HEK293 (cell line): ENCODE data around the gene CNOT2.

Experiments used
- CTCF ChIA-PET: fragments of 350-600 bp; formaldehyde crosslinking; extraction: SDS; loops from one replicate; lab custom pipeline; 2021; ENCODE audit warnings: antibody characterized with exemption; lab: Yijun Ruan, JAX
- POLR2A ChIA-PET: fragments of 300-600 bp; formaldehyde crosslinking; extraction: SDS; loops from one replicate; lab custom pipeline; 2020; ENCODE audit warnings: antibody characterized with exemption, inconsistent platforms; lab: Yijun Ruan, JAX
- H3K27ac ChIP-seq: fragments of 200-500 bp; sonication (Bioruptor generic); 2 replicates; pipeline ENCODE4 v1.5.1; 2014; ENCODE audit warnings: low read depth, low read length, control low read depth, inconsistent platforms; ENCODE audit errors: extremely low read depth
- H3K36me3 ChIP-seq, 2 experiments: fragments of 200-500 bp in 1 of 2; sonication (Bioruptor generic) in 1 of 2; 1 replicate in 1 of 2; 2 replicates in 1 of 2; pipeline ENCODE4 v1.5.1; 2014 to 2017; ENCODE audit warnings: inconsistent platforms in 2 of 2, low read length in 2 of 2; ENCODE audit not compliant: control insufficient read depth in 2 of 2, insufficient read depth in 1 of 2
- H3K4me1 ChIP-seq: fragments of 200-500 bp; sonication (Bioruptor generic); 2 replicates; pipeline ENCODE4 v1.5.1; 2014; ENCODE audit warnings: mild to moderate bottlenecking, low read length, inconsistent platforms; ENCODE audit not compliant: control insufficient read depth, insufficient read depth
- H3K4me3 ChIP-seq: 2 replicates; pipeline ENCODE4 v1.5.1; 2011; ENCODE audit warnings: low read depth, mild to moderate bottlenecking, control low read depth, low read length, moderate library complexity
- H3K9me3 ChIP-seq: fragments of 200-500 bp; sonication (Bioruptor generic); 2 replicates; pipeline ENCODE4 v1.5.1; 2014; ENCODE audit warnings: low read depth, low read length, inconsistent platforms; ENCODE audit not compliant: control insufficient read depth, insufficient read depth
- HOXA7 ChIP-seq: sonication (generic); formaldehyde crosslinking; IDR thresholded peaks from 2 replicates; pipeline ENCODE4 v1.8.1; 2022; ENCODE audit warnings: missing genetic modification reagents, borderline replicate concordance
- HOXC10 ChIP-seq: sonication (generic); formaldehyde crosslinking; IDR thresholded peaks from 2 replicates; pipeline ENCODE4 v1.8.1; 2023; ENCODE audit warnings: mild to moderate bottlenecking, missing genetic modification reagents
- KLF7 ChIP-seq: fragments of 450-650 bp; formaldehyde crosslinking; IDR thresholded peaks from 2 replicates; pipeline ENCODE4 v1.5.1; 2016; ENCODE audit warnings: missing biosample characterization, missing genetic modification characterization, borderline replicate concordance
- YY1 ChIP-seq: fragments of 450-650 bp; formaldehyde crosslinking; IDR thresholded peaks from 2 replicates; pipeline ENCODE4 v1.5.1; 2018; ENCODE audit warnings: missing biosample characterization, missing genetic modification characterization
- ZFP37 ChIP-seq: fragments of 450-650 bp; formaldehyde crosslinking; IDR thresholded peaks from 2 replicates; pipeline ENCODE4 v1.5.1; 2016; ENCODE audit warnings: missing biosample characterization, missing genetic modification characterization
- ZNF133 ChIP-seq: fragments of 450-650 bp; formaldehyde crosslinking; IDR thresholded peaks from 2 replicates; pipeline ENCODE4 v1.5.1; 2016; ENCODE audit warnings: missing biosample characterization, missing genetic modification characterization
- ZNF184 ChIP-seq: fragments of 450-650 bp; IDR thresholded peaks from 2 replicates; pipeline ENCODE4 v1.5.1; 2018; ENCODE audit warnings: missing biosample characterization, mild to moderate bottlenecking, missing genetic modification characterization
- ZNF292 ChIP-seq: fragments of 450-650 bp; formaldehyde crosslinking; IDR thresholded peaks from 2 replicates; pipeline ENCODE4 v1.5.1; 2016; ENCODE audit warnings: low read depth, missing biosample characterization, missing genetic modification characterization, borderline replicate concordance
- ZNF335 ChIP-seq: fragments of 450-650 bp; formaldehyde crosslinking; conservative IDR thresholded peaks from 2 replicates; pipeline ENCODE4 v1.5.1; 2016; ENCODE audit warnings: missing biosample characterization, missing genetic modification characterization
- ZNF354C ChIP-seq: fragments of 450-650 bp; formaldehyde crosslinking; IDR thresholded peaks from 2 replicates; pipeline ENCODE4 v1.5.1; 2016; ENCODE audit warnings: missing biosample characterization, missing genetic modification characterization, low read depth, borderline replicate concordance
- ZNF514 ChIP-seq: fragments of 450-650 bp; formaldehyde crosslinking; IDR thresholded peaks from 2 replicates; pipeline ENCODE4 v1.5.1; 2016; ENCODE audit warnings: missing biosample characterization, missing genetic modification characterization
- ZNF529 ChIP-seq: fragments of 450-650 bp; formaldehyde crosslinking; IDR thresholded peaks from 2 replicates; pipeline ENCODE4 v1.5.1; 2017; ENCODE audit warnings: missing genetic modification characterization, missing biosample characterization; ENCODE audit not compliant: insufficient replicate concordance
- ZNF585B ChIP-seq: fragments of 450-650 bp; formaldehyde crosslinking; IDR thresholded peaks from 2 replicates; pipeline ENCODE4 v1.5.1; 2016; ENCODE audit warnings: missing biosample characterization, missing genetic modification characterization
- ZNF677 ChIP-seq: fragments of 450-650 bp; IDR thresholded peaks from 2 replicates; pipeline ENCODE4 v1.5.0; 2018; ENCODE audit warnings: missing biosample characterization, mild to moderate bottlenecking, missing genetic modification characterization, moderate library complexity
- TF ChIP-seq, protein P1 (sequence below): fragments of 450-650 bp; formaldehyde crosslinking; IDR thresholded peaks from 2 replicates; pipeline ENCODE4 v1.5.1; 2017; ENCODE audit warnings: missing biosample characterization, missing genetic modification characterization

CNOT2 gene

DNA sequence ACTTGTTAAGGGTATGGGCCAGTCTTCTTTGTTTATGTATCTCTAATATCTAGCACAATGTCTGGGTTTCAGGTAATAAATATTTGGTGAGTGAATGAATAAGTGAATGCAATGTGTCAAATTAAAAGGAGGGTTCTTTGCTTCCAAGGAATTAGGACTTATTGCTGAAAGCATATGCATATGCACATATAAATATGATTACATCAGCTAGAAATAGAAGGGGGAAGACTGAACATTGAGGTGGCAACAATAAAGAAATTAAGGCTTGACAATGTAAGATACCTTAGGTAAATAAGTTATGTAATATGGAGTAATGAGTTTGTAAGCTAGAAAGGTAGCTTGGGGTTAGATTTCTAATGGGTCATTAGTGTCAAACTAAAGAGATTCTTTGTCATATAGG is 160.6 kb downstream of the CNOT2 start:
- TF ChIP-seq ZNF514 (tag by site-specific recombination), result no peak
- TF ChIP-seq, protein P1, sequence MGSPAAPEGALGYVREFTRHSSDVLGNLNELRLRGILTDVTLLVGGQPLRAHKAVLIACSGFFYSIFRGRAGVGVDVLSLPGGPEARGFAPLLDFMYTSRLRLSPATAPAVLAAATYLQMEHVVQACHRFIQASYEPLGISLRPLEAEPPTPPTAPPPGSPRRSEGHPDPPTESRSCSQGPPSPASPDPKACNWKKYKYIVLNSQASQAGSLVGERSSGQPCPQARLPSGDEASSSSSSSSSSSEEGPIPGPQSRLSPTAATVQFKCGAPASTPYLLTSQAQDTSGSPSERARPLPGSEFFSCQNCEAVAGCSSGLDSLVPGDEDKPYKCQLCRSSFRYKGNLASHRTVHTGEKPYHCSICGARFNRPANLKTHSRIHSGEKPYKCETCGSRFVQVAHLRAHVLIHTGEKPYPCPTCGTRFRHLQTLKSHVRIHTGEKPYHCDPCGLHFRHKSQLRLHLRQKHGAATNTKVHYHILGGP (tag by site-specific recombination), result no peak
- no peak for TF ChIP-seq KLF7
- TF ChIP-seq ZNF133 (tag by site-specific recombination), result no peak
- no peak for TF ChIP-seq ZNF585B
- no peak for TF ChIP-seq ZNF335
- no peak for TF ChIP-seq ZNF354C (tag by site-specific recombination)
- TF ChIP-seq HOXA7 (CRISPR knock-in tag), result no peak
- no peak for TF ChIP-seq ZNF184 (tag by site-specific recombination)
- TF ChIP-seq ZNF529, result no peak
- TF ChIP-seq ZNF292 (tag by site-specific recombination), result no peak
- no peak for TF ChIP-seq ZFP37 (tag by site-specific recombination)
- TF ChIP-seq ZNF677 (tag by site-specific recombination), result no peak
- TF ChIP-seq HOXC10 (CRISPR knock-in tag), result no peak
- no peak for TF ChIP-seq YY1 (tag by site-specific recombination)
- Histone ChIP-seq H3K36me3 (peaks cover 0 to 20% of the 10 kb centered on the region in 2 experiments), H3K4me1 (no peaks in the 10 kb centered on the region), H3K4me3 (no peak overlapping the region), H3K27ac (no peak overlapping the region), H3K9me3 (no peaks in the 10 kb centered on the region)
- ChIA-PET CTCF (no interaction called here), POLR2A (no interaction called here)
